ENCODE results near the gene LPCAT1.
A peak's percentile ranks its signal among the peaks of the same experiment; 100 is the strongest.
"Not testable (repeated sequence)": the region's sequence is repeated elsewhere in the genome, so short reads cannot be mapped to it uniquely, and the experiment has no call there.

The LPCAT1 gene

GRCh38 chr5:1564824-1565736, 41.3 kb upstream of the LPCAT1 start:
- TF ChIP-seq CTCF (IDR thresholded peaks at IDR 0.05; ENCODE audit: low read depth, low read length): no peak
- DNase-seq (ENCODE audit: low read depth in 2 of 2): no peak
- H3K4me3 ChIP-seq (replicated peaks in 1 of 2; ENCODE audit: low read depth in 2 of 2, low read length in 2 of 2): no peak overlapping the region

GRCh38 chr5:1564182-1564748, 40.5 kb upstream of the LPCAT1 start:
- DNase-seq (ENCODE audit: low read depth in 2 of 2): peak; percentile 52 to 76
- H3K4me3 ChIP-seq (replicated peaks in 1 of 2; ENCODE audit: low read depth in 2 of 2, low read length in 2 of 2): no peak overlapping the region
- no peak for TF ChIP-seq CTCF (IDR thresholded peaks at IDR 0.05; ENCODE audit: low read depth, low read length)

GRCh38 chr5:1563617-1564181, 39.9 kb upstream of the LPCAT1 start:
- H3K4me3 ChIP-seq (replicated peaks in 1 of 2; ENCODE audit: low read depth in 2 of 2, low read length in 2 of 2): no peak overlapping the region
- DNase-seq (ENCODE audit: low read depth in 2 of 2): no peak
- TF ChIP-seq CTCF (IDR thresholded peaks at IDR 0.05; ENCODE audit: low read depth, low read length): no peak

- no peak for DNase-seq (ENCODE audit: low read depth in 2 of 2)
- H3K4me3 ChIP-seq (replicated peaks in 1 of 2; ENCODE audit: low read depth in 2 of 2, low read length in 2 of 2): no peak overlapping the region
- no peak for TF ChIP-seq CTCF (IDR thresholded peaks at IDR 0.05; ENCODE audit: low read depth, low read length)
Observed at GRCh38 chr5:1563051-1563461, 39.3 kb upstream of the LPCAT1 start.

- H3K4me3 ChIP-seq (replicated peaks in 1 of 2; ENCODE audit: low read depth in 2 of 2, low read length in 2 of 2): no peak overlapping the region
- no peak for TF ChIP-seq CTCF (IDR thresholded peaks at IDR 0.05; ENCODE audit: low read depth, low read length)
Observed at GRCh38 chr5:1562599-1562998, 38.8 kb upstream of the LPCAT1 start.

GRCh38 chr5:1561402-1561929, 37.7 kb upstream of the LPCAT1 start:
- TF ChIP-seq CTCF (IDR thresholded peaks at IDR 0.05; ENCODE audit: low read depth, low read length): no peak
- no peak for DNase-seq (ENCODE audit: low read depth in 2 of 2)
- no peak overlapping the region for H3K4me3 ChIP-seq (replicated peaks in 1 of 2; ENCODE audit: low read depth in 2 of 2, low read length in 2 of 2)

More at GRCh38 chr5:1562599-1562998, 38.8 kb upstream of the LPCAT1 start:
- no peak for DNase-seq (ENCODE audit: low read depth in 2 of 2)

- not testable (repeated sequence) for DNase-seq (ENCODE audit: low read depth in 2 of 2); H3K4me3 ChIP-seq (replicated peaks in 1 of 2; ENCODE audit: low read depth in 2 of 2, low read length in 2 of 2)
Observed at GRCh38 chr5:1560499-1560898, 36.7 kb upstream of the LPCAT1 start.
